Fibroblast of upper back skin (primary cell): Measurements from ENCODE around the gene AKAP6.
A peak's percentile ranks its signal among the peaks of the same experiment; 100 is the strongest.

Experiments
- DNase-seq: peaks from one replicate; pipeline ENCODE4 v3.0.0-alpha.2; 2013

The AKAP6 gene

DNA sequence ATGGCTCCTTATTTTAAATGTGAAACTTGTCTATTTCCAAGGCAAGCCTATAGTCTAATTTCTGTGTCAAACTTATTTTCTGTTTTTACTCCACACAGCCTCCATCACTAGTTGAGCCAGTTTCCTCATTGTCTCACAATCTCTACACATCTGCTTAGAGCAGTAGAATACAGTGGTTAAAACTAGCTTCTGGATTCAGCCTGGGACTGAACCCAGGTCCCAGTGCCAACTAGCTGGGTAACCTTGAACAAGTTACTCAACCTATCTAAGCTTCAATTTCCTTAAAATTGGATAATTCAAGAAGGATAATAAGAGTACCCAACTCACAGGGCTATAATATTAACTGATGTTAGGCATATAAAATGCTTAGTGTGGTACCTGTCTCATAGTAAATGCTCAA lies 304.8 kb downstream of the AKAP6 start:
- no peak for DNase-seq

DNA sequence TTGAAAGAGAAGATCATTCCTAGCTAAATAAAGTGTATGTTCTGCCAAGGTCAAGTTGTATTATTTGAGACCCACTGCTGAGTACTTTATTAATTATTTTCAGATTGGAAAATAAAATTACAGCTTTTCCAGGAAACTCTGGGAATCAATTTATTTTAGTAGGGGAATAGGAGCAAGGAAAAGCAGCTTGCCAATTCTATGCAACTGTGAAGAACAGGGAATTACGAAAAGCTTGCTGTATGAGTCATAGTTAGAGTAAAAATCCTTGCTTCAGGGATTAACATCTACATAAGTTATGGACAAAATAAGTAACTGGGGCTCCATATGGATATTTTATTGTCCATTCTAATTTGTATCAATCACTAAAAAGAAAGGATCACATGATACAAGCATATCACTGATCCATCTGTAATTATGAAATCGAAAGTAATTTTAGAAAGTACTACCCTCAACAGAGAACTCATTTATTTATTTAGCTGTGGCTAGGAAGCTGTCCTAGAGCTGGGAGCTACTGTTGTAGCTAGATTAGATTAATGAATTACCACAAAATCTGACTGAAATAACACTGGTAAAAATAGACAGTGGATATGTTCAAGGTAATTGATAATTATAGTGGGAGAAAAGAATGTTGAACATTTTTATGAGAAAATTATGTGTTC lies 306.1 kb downstream of the AKAP6 start:
- peak; percentile 75 for DNase-seq

DNA sequence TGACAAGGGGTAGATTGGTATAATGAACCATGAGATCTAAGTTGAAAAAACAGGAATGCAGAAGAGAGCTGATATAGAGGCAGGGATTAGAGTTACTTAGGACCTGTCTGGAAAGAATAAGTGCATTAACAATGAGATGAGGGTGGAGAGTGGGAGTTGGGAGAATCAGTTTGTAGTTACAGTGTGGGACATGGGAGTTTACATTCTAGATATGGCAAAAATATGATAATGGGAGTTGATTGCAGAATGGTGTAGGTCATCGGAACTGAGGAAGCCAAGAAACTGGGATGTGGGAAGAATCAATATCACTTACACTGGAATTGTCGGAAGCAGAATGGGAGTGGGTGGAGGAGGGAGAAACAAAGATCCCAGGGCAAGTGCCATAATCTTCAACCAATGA lies 308.5 kb downstream of the AKAP6 start:
- DNase-seq = no peak

DNA sequence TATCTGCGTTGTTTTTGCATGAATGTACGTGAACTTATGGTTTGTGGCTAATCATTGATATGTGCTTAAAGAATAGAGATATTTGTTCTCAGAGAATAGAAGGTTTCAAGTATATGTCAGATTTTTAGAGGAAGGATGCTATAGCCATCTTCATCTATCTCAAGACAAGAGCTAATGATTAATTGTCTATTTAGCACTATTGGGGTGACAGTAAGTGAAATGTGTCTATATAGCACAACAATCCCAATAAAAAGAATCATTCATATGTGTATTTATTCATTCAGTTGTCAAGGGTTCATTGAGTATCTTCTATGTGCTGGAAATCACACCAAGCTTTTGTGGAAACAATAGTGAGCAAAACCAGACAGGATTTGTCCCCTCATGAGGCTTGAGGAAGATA lies 310.1 kb downstream of the AKAP6 start:
- no peak for DNase-seq

DNA sequence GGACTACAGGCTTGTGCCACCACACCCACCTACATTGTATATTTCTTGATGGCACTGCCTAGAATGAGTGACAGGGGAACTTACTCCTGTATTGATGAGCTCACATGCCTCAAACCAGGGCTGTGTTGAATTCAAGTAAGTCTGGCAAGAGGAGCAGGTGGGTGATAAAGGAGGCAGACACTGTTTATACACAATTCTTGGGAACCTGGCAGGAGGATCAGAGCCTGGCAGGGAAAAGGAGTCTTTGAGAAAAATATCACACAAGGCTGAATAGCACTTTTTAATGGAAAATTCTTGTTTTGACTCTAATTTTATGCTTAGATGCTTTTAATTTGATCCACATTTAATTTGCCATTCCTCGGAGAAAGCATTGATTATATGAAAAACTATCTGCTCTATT lies 316.5 kb downstream of the AKAP6 start:
- DNase-seq = no peak

DNA sequence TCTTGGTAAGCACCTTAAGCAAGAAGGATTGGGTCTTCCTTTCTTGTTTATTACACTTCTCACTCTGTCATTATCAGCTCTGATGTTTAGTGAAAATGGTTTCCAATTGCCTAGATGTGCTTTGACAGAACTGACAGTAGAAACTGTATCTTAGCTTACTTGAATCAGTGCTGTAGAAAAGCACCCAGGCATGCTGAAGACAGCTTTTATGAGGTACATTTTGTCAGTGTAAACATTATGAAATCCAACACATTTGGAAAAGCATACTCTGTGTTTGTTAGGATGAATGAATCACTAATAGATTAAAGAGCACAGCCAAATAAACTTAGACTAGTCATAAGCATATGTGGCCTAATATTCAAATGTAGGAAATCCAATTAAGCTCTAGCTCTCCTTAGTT lies 319.3 kb downstream of the AKAP6 start:
- DNase-seq = peak; percentile 37

DNA sequence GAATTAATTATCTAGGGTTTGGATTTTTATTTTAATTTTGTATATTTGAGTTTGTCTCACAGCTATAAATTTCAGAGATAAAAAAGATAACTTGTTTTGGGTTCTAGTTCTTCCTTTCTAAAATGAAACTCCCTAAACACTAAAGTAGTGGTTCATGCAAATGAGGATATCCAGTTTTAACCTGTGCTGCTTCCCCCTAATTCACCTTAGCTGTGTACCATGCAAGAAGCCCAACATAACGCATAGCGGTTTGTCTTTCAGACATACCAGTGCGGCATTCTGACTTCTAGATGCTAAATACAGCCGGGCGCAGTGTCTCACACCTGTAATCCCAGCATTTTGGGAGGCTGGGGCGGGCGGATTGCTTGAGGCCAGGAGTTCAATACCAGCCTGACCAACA lies 320.9 kb downstream of the AKAP6 start:
- no peak for DNase-seq

DNA sequence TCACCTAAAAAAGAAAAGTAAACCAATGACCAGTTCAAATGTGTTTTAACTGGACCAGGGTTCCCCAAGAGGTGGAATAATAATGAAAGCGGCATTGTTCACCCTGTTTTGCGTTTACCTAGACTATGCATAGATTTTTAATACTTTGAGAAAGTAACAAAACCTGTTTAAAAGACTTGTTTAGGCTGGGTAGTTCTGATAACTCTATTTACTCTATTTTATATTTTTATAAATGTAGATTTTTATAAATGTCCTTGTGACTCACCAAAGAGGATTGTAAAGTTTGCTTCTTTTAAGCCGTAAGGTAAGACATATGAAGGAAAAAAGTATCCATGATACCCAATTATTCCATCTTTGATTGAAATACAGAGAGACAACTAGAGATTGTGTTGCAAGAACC lies 321.6 kb downstream of the AKAP6 start:
- no peak for DNase-seq

DNA sequence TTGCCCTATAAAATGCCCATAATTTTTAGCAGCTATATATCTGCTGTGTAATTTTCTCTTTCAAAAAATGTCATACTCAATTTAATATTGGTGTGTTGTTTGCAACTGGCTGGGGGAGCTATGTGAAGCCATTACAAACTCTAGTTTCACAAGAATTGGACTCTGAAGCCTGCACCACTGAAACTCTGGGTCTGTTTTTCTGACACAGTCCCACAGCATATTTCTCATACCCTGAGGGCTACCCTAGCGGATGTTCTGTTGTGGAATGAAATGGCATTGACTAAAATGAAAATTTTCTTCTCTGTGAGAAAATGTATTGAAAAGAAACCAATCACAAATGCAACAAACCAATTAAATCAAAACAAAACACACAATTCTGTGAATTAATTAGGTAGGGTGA lies 325.0 kb downstream of the AKAP6 start:
- no peak for DNase-seq

DNA sequence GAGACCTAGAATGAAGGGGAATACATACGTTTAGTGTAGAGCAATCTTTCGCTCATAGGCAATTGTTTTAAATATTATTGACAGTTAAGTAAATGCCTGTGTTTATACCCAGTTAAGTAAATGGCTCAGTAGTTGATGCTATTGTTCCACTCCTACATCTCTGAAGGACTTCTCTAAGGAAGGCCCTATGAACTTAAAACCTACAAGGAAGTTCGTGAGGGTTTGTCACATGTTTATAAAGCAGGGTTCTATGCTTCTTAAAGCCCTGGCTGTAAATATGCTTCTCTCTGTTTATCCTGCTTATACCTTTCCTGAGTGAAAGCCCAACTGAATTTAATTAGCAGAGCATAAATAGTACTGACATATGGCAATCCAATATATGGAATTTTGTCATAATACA lies 327.5 kb downstream of the AKAP6 start:
- no peak for DNase-seq

DNA sequence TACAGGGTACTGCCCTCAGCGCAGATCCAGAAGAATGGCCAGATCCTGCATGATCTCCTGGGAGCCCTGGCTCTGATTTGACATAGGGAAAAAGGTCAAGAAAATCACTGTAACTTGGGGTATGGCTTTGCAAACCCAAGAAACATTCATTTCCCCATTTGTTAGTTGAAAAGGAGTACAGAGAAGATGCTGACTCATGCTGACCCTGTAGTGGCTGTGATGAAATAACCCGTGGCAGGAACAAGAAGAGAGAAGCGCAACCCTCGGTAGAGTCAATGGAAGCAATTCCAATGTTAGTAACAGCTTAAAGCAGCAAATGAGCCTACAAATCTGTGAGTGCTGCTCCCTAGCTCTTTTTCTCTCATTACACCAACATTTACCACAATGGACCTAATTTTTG lies 328.0 kb downstream of the AKAP6 start:
- DNase-seq = peak; percentile 86

DNA sequence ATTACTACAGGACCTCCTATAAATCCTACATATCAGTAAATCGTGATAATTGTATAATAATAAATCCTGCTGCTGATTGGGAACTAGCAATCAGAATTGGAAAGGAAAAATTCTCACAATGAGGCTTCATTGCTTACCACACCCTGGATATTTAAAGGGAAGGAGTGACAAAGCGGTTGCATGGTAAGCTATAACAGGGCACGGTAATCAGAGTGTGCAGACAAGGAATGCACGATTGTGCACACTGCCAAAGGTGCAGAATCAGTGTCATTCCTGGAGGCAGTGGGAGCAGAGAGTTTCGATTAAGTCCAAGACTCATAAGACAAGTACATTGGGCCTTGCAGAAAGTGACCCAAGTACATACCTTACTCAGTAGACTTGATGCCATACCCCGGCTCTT lies 332.1 kb downstream of the AKAP6 start:
- no peak for DNase-seq

DNA sequence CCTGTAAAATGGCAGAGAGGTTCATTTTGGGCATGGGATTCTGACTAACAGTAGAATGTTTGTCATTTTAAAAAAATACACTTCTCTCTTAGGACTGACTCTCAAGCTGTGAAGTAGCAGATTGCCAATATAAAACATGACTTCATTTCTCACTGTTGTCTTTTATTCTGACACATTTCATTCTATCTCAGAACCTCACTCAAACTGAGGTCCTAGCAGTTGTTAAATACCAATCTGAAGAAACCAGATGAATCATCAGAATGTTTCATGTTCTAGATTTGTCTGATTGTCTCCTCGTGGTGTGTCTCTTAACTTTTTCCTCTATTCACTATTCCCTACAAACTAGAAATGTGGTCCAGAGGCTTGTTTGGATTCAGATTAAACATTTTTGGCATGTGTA lies 333.1 kb downstream of the AKAP6 start:
- peak; percentile 57 for DNase-seq

DNA sequence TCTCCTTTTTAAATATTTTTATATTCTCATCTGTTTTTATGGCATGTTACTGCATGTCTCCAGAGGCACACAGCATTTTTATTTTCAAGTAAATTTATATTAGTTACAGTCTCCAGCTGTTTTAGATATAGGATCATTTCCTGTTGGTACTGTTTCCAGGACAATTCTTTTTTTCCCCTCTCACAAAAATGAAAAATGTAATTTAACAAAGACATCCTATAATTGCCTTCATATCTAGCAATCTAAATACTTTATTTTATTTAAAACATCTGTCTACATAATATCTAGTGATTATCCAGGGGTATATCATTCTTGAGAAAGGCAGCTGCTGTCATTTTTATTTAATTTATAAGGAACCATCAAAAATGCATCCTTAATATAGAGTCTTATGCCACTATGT lies 337.2 kb downstream of the AKAP6 start:
- DNase-seq = peak; percentile 44

DNA sequence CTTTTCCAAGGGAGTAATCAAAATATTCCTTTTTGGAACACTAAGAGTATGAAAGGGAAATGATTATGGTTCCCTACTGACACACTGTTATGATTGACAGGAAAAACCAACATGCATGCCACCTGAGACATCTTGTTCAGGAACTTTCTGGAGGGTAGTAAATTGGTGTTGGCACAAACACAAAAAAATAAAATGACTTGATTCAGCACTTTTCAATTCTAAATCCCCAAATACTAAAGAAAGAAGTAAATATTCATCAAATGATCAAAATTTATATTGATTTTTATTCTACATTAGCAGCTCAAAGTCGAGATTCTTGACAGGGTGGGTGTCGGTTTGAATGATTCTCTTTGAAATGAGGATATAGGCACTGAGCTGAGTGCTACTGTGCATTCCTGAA lies 338.2 kb downstream of the AKAP6 start:
- no peak for DNase-seq

DNA sequence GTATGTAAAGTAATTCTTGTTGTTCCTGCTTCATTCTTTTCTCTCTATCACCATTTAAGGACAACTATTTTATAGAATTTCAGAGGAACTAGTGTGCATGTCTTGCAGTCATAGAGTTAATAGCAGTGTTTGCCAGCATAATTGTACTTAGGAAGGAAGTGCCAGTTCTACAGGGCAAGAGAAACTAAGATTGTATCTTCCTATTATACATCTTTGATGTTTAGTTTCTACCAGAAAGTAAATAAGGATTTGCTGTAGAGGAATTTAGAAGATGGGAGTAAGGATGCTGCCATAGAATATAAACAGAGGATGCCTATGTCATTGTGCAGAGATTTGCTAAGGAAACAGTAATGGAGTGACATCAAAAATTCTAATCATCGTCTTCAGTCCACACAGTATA lies 338.7 kb downstream of the AKAP6 start:
- DNase-seq = no peak

DNA sequence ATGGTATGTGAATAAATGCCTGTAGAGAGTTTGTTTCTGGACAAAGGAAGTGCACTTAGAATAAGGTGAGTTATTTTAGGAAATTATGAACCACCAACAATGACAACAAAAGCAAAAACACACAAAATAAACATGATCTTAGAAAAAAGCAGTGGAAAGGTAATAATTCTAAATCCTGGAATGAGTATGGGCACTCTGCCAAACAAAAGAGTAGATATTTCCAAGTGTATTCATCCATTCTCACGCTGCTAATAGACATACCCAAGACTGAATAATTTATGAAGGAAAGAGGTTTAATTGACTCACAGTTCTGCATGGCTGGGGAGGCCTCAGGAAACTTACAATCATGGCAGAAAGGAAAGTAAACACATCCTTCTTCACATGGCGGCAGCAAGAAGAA lies 340.3 kb downstream of the AKAP6 start:
- peak; percentile 28 for DNase-seq

DNA sequence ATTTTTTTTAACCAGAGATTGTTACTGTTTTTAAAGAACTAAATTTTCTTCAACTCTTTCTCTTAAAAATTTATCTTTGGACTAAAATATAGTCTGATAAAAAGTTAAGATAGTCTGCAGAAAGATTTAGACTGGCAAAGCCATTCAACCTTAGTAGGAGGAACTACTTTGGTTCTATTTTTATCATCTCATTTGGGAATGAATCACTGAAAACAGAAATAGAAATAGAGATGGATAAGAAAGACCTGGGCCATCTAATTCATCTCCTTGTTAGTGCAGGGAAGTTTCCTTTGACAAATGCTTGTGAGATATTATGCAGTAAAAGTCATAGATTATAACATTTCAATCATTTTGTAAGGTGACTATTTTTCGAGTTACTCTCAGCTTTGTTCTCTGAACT lies 346.3 kb downstream of the AKAP6 start:
- no peak for DNase-seq

DNA sequence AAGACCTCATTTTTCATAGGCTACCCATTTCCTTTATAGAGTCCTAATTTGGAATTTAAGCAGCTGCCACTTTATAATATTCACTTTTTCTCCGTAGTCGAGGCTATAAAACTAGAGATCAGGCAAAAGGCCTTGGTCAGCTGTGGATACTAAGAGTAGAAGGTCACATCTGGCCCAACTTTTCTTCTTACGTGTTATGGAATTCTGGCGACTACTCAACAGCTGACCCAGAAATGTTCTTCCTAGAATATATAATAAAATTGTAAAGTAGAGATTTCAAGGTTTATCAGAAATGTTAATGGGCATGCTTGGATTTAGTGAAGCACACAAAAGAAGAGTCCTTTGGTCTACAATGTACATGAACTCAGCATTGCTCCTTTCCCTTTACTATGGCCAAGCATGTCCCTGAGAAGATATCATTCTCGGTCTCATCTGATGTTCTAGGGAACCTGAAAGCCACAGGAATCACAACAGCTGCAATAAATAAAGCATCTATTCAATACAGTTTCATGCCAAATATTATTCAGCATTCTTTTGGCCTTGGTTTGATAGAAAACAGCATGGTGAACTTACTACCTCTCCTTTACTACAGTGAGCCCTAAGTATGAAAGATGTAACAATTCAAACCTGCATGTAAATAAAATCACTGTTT lies 348.2 kb downstream of the AKAP6 start:
- DNase-seq = no peak

DNA sequence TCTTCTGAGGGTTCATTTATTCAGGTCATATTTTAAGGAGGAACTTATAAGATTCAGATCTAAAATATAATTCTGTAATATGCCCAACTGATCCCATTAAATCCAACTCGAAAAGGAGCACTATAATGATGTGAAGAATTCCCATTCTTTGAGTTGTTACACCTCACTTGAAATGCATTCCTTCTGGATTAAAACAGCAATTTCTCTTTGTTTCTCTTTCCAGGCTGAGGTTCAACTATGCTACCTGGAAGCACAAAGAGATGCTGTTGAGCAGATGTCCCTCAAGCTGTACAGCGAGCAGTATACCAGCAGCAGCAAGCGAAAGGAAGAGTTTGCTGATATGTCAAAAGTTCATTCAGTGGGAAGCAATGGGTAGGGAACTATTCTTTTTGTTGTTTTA lies 349.0 kb downstream of the AKAP6 start:
- DNase-seq = no peak

DNA sequence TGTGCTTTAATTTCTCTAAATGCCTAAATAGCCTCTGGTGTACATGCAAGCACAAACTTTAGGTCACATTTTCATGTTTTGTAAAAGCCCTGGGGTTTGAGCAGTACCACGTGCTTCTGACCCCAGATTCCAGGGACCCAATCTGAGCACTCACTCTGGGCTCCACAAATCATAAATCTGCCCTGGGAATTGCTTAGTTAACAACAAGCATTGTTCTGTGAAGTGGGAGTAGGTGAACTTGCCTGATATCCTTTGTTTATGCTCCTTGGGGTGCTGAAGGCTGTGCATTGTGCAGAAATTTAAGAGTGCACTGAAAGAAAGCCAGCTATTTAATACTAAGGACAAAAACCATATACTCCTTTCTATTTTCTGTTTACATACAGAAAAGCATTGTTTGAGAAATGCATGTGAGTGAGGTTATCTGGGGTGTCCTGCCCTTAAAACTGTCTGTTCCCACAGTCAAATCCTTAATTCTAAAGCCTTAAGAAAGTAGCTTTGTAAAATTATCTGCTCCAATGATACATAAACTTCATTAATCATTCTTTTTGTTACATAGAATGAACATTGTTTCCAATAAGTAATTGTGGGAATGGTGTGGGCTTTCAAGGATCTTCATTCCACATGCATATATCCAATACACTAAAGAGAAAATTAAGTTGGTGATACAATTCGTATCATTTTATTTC lies 351.0 kb downstream of the AKAP6 start:
- no peak for DNase-seq

DNA sequence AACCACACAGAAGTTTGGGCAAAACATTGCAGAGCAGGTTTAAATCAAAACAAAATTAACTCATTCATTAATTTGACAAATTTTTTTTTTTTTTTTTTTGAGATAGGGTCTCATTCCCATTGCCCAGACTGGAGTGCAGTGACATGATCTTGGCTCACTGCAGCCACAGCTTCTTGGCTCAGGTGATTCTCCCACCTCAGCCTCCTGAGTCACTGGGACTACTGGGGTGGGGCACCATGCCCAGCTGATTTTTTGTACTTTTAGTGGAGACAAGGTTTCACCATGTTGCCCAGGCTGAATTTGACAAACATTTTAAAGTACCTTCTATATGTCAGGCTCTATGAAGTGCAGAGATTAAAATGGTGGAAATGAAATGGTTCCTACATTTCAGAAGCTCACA lies 352.5 kb downstream of the AKAP6 start:
- DNase-seq = no peak

DNA sequence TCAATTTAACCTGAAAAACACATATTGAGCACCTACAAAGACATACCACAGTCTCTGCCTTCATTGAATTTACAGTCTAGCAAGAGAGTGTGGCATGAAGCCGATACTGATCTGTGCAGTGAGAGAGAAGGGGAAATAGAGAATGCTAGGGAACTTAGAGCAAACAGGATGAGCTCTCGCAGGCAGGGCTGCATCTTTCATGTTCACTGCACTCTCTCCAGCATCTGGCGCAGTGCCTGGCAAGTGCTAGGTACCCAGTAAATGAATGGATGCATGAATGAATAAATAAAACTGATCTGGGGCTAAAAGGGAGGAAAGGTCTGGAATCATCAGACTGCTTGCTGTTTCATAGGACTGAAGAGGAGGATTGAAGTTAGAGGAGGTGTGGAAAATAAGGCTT lies 353.1 kb downstream of the AKAP6 start:
- no peak for DNase-seq

DNA sequence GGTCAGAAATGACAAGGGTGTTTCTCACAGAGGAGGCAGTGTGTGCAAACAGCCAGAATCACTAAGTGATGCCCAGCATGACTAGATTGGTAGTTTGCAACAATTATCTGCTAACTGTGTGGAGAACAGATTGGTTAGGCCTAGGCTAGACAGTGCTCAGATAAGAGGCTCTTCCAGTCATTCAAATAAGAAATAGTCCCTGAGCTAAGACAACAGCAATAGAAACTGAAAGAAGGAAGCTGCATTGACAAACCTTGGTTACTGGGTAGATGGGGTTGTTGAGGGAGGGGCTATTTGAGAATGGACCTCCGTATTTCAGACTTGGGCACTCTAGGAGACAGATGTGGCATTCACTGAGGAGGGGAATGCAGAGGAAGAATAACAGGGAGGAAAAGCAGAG lies 354.6 kb downstream of the AKAP6 start:
- no peak for DNase-seq

DNA sequence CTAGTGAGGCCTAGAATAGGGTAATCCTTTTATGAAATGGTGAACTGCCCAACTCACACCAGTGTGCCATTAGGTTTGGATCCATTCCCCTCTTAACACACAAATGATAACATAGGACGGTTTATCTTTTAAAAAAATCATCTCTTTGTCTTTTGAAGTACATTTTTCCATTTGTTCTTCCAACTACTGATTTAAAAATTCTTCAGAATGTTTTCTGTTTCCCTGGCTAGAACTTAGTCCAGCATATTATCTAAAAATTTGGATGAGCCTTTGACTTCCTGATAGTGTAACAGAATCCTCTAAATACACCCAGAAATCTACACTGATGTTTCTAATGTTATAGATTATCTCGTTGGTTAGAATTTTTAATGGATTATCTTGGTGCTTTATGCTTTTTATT lies 359.8 kb downstream of the AKAP6 start:
- no peak for DNase-seq
